ENCODE data around the gene TMEM40.
"Not testable (repeated sequence)": the region's sequence is repeated elsewhere in the genome, so short reads cannot be mapped to it uniquely, and the experiment has no call there.

TMEM40 gene

DNA sequence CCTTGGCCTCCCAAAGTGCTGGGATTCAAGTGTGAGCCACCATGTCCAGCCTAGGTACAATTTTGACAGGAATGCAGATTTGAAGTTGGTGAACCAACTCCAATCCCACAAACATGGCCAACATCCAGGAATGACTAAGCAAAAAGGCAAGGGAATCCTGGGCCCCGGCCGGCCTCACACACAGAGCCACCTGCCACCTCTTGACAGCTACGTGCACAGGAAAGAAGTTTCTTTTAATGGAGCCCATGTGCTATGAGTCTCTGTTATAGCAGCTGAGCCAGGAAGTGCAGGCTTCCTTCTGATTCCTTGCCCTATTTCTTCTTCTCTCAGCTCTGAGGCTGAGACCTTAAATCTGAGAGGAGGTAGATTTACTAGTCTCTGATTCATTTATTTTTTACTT, 8.8 kb downstream of the TMEM40 start:
- no peak for DNase-seq

DNA sequence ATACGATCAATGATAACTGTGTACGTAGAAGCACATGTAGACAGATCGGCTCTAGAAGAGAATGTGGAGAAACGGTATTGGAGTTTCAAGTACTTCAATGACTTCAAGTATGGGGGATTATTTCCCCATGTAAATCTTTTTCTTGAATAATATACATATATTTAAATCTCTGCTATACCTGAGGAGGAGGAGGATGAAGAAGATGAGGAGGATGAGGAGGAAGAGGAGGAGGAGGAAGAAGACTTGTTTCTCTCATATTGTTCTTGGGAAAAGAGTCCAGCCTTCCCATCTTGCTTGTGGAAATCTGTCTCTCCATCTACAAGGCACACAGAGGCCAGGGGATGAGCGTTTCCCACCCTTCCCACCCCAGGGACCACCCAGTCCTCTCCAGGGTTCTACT, 10.6 kb downstream of the TMEM40 start:
- no peak for DNase-seq

DNA sequence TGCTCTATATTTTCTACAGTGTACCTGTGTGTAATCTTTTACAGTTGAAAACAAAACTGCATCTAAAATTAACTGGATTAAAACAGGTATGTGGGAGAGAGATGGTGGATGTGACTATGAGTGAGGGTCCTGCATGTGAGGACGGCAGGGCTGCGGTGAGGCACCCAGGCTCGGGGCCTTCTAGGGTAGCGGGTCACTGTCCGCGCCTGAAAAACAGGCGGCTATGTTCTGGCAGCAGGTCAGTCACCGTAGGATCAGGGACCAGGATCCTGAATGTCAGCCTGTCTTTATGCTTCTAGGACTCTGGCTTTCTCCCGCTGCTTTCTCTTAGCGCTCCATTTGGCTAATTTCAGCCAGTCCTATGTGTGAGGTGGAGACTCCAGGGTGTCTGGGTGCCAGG, 12.6 kb downstream of the TMEM40 start:
- DNase-seq = no peak

DNA sequence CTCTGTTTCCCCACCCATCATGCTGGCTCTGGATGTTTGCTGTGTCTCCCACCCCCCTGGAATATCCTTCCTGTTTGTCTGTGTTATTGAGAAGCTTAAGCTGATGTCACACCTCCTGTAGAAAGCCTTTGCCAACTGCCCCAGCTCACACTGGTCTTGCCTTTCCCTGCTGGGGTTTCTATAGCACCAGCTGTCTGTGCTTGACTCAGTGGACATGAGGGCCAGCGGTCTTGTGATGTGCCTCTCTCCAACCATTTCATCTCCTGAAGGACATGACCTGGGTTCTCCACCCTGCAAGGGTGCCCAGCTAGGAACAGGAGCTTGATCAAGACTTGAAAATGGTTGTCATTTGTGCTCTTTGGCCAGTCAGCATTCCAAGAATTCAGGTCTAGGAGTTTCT, 14.7 kb downstream of the TMEM40 start:
- DNase-seq = no peak

DNA sequence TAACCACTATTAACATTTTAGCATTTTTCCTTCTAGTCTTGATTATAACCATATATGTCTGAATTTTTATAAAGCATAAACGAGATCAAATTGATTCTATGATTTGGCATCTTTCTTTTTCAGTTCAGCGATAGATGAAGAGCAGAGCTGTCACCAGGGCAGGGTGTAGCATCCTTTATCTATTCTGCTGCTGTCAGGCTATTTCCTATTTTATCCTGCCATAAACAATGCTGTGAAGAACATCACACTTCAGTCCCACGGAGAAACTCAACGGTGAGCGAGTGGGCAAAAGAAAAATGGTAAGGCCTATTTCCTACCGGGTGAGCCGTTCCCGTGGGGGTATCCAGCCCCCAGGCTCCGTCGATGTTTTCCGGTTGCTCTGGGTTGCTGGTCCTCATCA, 15.5 kb downstream of the TMEM40 start:
- DNase-seq = no peak

DNA sequence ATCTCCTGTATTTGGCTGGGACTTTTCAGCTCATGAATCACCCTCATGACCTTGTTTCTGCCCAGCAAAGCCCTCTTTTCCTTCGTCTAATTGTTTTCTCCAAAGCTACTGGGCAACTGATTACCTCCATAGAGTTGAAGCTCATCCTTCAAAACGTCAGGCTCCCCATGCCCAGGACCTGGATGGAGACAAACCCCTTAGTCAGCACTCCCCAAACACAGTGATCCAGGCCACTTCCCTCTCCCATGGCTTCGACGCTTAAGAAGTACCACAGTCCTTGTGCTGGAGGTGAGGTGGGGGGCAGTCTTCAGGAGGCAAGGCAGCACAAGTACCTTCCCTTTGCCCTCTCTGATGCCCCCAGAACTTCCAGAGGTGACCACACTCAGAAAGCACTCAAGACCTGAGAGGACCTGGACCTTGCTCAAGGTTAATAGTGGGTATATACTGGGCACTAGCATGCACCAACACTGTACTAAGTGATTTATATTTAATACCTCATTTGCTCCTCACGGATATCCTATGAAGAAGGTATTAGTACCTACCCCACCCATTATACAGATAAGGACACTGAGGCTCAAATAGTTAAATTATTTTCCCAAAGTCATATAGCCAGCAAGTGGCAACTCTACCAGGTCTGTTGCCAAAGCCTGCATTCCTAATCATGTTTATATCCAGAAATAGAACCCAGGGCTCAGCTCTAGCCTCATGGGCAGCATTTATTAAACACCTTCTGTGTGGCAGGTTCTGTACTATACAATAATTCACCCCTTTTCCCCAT, 16.5 kb downstream of the TMEM40 start:
- DNase-seq = no peak

DNA sequence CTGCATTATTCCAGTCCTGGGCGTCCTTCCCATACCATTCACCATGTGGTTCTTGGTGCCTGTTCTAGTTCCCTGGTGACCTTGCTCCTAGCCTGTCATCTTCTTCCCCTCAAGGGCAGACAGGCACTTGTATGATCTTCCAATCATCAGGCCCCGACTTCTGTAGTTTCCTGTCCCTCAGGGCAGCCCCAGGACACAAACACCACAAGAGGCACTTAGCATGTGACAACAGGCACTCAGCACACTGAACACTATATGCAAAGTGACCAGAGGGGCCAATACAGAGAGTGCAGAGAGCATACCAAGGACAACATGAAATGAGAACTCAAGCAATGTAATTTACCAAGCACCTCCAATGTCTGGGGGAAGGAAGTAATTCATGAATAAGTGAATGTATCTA, 17.9 kb downstream of the TMEM40 start:
- no peak for DNase-seq

DNA sequence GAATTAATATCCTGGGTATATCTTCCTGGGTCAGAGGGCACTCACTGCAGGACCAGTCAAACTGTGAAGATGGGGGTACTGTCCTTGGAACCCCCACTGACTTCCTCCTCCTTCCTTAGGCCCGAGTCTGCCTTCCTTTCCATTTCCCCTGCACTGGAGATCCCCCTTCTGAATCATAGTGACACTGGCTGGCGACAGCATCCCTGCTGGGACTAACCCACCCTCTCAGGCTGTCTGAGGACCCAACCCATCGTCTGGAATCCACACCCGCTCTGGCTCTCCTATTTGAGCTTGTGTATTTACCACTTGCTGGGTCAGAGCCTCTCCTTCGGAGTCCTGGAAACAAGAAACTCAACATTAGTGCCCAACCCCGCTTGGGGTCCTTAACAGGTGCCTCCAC, 21.2 kb downstream of the TMEM40 start:
- no peak for DNase-seq

DNA sequence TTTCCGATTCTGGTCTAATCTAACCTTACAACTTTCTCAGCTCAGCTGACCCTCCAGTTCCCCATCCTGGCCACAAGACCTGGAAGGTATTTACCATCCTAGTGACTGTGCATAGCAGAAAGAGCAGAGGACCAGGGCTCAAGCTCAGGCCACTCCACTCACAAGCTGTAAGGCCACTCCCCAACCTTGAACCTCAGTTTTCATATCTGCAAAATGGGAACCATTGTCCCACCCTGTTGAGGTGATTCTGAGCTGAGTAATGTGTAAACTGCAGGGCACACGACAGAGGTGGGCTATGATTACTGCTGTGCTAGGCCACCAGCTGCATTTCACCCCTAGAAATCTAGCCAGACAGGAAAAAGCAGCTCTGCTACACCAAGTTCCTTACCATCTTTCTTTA, 21.7 kb downstream of the TMEM40 start:
- DNase-seq = no peak

DNA sequence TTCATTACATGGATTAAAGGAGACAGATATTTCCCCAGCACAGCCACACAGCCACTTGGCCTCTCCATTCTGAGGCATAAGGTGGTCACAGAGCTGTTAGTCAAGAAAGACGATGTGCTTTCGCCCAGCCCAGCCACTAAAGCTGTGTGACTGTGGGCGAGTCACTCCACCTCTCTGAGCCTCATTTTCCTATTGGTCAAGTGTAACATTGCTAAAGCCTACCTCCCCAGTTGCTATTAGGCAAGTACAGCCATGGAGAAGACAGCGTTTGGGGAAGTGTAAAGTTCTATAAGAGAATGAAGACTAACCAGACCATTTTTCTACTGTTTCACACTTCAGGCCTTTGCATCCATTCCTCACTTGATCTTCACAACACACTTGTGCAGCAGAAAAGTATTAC, 24.1 kb downstream of the TMEM40 start:
- DNase-seq = no peak

DNA sequence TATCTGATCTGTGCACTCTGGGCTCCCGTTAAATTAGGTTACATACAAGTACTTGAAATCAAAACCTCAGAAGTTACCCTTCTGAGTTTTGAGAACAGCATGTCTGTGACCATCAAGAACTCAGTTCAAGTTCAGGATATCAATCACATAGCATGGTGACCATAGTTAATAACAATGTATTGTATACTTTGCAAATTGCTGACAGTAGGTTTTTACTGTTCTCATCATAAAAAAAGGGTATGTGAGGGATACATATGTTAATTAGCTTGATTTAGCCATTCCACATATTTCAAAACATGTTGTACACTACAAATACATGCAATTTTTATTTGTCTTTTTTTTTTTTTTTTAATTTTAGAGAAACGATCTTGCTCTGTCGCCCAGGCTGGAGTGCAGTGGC, 25.5 kb downstream of the TMEM40 start:
- no peak for DNase-seq

DNA sequence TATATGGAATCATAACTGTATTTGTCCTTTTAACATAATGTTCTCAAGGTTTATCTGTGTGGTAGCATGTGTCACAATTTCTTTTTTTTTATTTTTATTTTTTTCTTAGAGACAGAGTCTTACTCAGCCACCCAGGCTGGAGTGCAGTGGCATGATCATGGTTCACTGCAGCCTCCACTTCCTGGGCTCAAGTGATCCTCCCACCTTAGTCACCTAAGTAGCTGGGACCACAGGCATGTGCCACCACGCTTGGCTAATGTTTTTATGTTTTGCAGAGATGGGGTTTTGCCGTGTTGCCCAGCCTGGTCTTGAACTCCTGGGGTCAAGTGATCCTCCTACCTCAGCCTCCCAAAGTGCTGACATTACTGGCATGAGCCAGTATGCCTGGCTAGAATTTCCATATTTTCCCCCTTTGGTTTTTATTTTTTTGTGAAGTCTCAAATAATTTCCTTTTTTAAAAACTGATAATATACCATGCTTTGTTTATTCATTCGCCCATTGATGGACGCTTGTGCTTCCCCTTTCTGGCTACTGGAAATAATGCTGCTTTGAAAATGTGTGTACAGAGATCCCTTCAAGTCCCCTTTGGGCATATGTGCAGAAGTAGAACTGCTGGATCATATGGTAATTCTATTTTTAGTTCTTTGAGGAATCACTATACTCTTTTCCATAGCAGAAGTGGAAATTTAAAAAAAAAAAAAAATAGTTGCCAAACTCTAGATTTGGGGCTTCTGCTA, 28.4 kb downstream of the TMEM40 start:
- no peak for DNase-seq

DNA sequence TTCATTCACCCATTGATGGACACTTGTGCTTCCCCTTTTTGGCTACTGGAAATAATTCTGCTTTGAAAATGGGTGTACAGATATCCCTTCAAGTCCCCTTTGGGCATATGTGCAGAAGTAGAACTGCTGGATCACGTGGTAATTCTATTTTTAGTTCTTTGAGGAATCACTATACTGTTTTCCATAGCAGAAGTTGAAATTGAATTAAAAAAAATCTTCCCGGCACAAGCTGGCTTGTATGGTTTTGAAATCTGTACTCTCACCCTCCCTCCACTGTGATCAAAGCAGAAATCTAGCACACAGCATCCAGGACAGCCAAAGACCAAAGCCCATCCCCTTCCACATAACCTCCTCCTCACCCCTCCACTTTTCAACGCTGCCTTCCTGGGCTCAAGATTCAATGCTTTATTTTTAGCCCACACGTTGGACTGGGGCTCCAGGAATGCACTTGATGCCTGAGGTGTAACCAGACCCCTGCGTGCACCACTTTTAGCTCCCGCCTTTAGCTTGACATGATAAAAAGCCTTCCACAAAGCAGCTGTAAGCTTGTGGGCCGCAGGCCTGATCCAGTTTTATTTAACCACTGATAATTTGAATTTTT, 29.9 kb downstream of the TMEM40 start:
- DNase-seq = no peak

DNA sequence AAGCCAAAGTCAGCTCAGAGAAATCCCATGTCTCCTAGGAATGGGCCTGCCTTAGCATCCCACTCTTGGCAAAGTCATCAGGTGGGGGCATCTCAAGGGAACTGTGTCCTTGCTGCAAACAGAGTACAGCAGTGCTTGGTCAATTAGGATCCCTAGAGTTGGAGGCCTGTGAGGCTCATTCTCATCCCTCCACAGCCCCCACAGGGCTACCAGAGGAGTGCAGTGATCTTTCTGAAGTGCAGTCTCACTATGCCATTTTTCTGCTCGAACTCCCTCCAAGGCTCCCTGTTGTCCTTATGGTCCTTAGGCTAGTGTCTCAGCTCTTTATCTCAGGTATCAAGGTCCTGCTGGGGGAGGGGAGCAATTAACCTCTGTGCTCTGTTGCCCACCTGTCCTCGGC, 31.1 kb downstream of the TMEM40 start:
- no peak for DNase-seq

DNA sequence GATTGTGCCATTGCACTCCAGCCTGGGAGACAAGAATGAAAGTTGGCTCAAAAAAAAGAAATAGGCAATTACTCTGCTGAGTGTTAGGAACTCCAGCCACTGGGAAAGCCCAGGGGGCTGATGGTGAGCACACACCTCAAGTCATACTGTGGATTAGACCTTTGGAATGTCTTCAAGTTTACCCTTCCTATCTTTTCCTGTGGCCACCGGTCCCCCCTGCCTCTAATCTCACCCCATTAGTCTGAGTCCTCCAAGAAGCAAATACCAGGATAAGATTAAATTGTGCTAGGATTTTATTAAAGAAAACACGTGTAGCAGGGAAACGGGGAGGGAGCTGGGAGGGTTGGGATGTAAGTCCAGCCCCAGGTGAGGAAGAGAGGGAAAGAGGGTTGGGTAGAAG, 31.6 kb downstream of the TMEM40 start:
- DNase-seq = no peak

DNA sequence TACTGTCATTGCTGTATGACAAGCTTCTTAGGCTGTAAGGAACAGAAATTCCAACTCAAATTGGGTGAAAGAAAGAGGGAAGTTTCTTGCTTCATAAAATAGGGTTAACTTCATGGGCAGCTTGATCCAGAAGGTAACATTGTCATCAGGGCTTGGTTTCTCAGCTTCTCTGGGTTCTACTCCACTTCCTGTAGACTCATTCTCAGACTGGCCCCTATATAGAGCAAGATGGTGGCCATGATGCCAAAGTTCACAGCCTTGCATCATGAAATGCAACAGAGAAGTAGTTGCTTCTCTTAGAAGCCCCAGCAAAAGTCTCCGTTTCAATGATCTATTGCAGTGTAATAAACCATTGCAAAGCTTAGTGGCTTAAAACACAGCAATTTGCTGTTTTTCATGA, 33.6 kb downstream of the TMEM40 start:
- DNase-seq = no peak

DNA sequence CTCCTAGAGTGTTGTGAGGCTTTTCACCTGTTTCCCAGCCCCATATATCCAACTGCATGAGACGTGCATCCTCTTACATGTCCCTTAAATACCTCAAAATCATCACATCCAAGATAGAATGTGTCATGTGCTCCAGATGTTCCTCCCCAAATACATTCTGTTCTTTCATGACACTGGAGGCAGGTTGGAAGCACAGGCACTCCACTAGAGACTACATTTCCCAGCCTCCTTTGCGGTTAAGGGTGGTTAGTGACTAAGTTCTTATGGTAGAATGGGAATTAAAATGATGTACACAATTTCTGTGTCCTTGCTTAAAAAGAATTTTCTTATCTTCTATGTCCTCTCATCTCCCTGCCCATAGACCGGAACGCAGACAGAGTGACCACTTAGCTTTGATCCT, 34.3 kb downstream of the TMEM40 start:
- no peak for DNase-seq

DNA sequence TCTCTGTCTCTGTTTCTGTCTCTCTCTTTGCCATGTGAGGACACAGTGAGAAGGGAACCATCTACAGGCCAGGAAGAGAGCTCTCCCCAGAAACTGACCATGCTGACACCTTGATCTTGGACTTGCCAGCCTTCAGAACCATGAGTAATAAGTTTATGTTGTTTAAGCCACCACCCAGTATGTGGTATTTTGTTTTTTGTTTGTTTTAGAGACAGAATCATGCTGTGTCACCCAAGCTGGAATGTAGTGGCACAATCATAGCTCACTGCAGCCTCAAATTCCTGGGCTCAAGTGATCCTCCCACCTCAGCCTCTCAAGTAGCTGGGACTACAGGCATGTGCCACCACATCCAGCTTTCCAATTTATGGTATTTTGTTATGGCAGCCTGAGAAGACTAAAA, 35.7 kb downstream of the TMEM40 start:
- DNase-seq = not testable (repeated sequence)

DNA sequence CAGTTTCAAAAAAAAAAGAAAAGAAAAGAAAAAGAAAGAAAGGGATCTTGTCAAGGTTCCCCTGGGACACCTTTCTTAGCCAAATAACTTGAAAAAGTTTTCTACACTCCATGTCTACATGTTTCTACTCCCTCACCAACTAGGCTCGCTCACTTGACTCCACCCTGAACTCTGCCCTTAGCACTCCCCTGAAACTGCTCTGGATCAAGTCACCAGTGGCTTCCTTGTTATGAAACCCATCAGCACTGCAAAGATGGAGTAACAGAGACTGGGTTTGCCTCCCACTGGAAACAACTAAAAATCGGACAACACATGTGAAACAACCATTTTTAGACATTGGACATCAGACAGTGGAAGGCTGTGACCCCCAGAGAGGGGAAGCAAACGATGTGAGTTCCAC, 36.8 kb downstream of the TMEM40 start:
- DNase-seq = no peak

DNA sequence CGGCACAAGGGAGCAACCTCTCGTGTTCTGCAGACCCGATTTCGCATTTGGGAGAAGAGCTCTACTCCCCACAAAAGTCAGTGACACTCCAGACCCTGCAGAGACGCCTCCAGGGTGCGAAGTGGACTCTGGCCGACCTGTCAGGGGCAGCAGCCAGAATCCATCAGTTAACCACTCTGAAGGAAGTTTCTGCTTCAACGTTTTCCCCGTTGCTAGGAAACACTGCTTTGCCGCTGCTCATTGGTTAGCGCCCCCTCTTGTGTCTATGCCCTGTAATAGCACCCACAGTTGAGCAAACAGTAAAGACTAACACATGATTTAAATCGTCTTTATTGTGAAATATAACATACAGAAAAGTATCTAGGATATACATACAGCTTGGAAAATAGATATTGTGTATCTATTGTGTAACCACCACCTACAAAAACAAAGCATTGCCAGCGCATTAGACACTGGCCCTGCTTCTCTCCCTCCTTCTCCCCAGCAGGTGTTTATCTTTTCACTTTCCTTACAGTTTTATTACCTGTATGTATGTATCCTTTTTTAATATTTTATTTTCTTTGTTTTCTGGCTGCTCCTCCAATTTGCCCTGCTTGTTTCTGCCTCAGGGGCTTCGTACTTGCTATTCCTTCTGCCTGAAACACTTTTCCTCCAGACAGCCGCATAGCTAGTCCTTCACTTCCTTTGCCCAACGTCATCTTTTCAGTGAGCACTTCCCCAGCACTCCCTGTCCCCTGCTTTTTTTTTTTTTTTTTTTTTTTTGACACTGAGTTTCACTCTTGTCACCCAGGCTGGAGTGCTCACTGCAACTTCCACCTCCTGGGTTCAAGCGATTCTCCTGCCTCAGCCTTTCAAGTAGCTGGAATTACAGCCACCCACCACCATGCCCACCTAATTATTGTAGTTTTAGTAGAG, 38.8 kb downstream of the TMEM40 start:
- DNase-seq = peak; percentile 80

DNA sequence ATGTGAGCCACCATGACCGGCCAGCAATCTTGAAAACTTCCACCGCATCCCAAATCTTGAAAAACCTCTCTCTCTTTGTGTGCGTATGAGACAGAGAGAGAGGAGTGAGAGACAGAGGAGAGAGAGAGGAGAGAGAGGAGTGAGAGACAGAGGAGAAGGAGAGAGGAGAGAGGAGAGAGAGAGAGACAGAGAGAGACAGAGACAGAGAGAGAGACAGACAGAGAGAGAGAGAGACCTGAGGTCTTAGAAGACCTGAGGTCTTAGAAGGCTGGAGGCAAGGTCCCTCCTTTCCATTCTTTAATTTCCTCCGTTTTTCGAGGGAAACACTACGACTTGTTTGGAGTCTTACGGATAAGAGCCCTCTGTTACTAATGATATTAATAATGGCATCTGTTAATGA, 39.5 kb downstream of the TMEM40 start:
- DNase-seq = no peak

DNA sequence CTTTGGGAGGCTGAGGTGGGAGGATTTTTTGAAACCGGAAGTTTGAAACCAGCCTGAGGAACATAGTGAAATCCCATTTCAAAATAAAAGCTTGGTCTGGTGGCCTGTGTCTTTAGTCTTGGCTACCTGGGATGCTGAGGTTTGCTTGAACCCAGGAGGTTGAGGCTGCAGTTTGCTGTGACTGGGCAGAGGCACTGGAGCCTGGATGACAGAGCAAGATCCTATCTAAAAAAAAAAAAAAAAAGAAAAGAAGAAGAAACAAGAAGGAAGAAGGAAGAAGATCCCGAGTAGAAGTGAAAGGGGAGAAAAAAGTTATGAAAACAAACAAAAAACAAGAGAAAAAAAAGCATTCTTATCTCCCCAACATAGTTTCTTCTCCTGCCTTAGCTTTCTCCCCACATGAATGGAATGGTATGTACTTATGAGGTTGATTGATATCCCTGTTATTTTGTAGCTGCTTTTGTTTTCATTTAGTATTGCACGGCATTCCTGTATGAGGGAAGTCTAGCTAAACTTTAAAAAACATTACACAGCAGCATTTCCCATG, 42.4 kb downstream of the TMEM40 start:
- no peak for DNase-seq

DNA sequence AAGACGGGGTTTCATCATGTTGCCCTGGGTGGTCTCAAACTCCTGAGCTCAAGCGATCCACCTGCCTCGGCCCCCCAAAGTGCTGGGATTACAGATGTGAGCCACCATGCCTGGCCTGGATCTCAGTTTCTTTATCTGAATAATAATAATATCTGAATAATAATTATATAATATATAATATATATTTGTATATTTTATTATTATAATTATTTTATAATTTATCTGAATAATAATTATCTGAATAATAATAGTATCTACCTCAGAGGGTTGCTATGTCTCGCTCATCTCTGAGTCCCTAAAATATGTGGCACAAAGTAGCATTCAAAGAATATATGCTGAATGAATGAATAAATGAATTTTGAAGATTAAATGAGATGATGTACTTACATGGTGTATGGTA, 44.8 kb downstream of the TMEM40 start:
- no peak for DNase-seq
